A549 (cell line): Measurements from ENCODE around the gene DSG3. TPM values are rescaled to one million over a fixed set of nuclear protein-coding genes. Genes with fewer than 3 reads are reported as not detected.

Experiments
- ATAC-seq, 2 experiments: fragments of 200-7000 bp in 1 of 2; fragments of >200 bp in 1 of 2; cut with Nextera tagmentation in 1 of 2; cut with Tn5 transposase in 1 of 2; 3 replicates each; pipeline versions ENCODE4 v1.8.0 to v1.9.1; 2018 to 2020; ENCODE audit warnings: mild to moderate bottlenecking in 1 of 2, moderate library complexity in 1 of 2
- CTCF ChIA-PET: fragments of 300-600 bp; sonication (Branson Sonifier 250); formaldehyde crosslinking; extraction: SDS; loops from one replicate; lab custom pipeline; 2021; ENCODE audit warnings: antibody characterized with exemption, inconsistent platforms; lab: Yijun Ruan, JAX
- POLR2A ChIA-PET: fragments of 350-600 bp; formaldehyde crosslinking; extraction: SDS; loops from one replicate; lab custom pipeline; 2021; ENCODE audit warnings: antibody characterized with exemption, inconsistent platforms; lab: Yijun Ruan, JAX
- DNase-seq, 2 experiments: peaks; one replicate each; pipeline versions ENCODE4 v3.0.0 to v3.0.0-alpha.2; 2011 to 2016; ENCODE audit warnings: low read depth in 1 of 2, low spot score in 1 of 2
- FAIRE-seq: peaks from 2 replicates; lab custom pipeline; 2011; peaks lifted over from hg19 to GRCh38; lab: Jason Lieb, UNC
- H3K27ac ChIP-seq, 2 experiments: fragments of >200 bp; sonication (Bioruptor Twin); formaldehyde crosslinking; 3 replicates each; pipeline ENCODE4 v1.5.1; 2016 to 2017
- H3K4me1 ChIP-seq: fragments of >200 bp; sonication (Bioruptor Twin); formaldehyde crosslinking; 3 replicates; pipeline ENCODE4 v1.6.1; 2016
- H3K4me2 ChIP-seq: fragments of >200 bp; sonication (Bioruptor Twin); formaldehyde crosslinking; 3 replicates; pipeline ENCODE4 v1.6.1; 2016
- H3K4me3 ChIP-seq: fragments of >200 bp; sonication (Bioruptor Twin); formaldehyde crosslinking; 3 replicates; pipeline ENCODE4 v1.5.1; 2016
- H3K9me3 ChIP-seq: fragments of >200 bp; sonication (Bioruptor Twin); formaldehyde crosslinking; 3 replicates; pipeline ENCODE4 v1.6.1; 2016
- BHLHE40 ChIP-seq: IDR thresholded peaks from 2 replicates; pipeline ENCODE4 v1.6.1; 2012; ENCODE audit warnings: low read depth, low read length, inconsistent platforms
- CEBPB ChIP-seq, 2 experiments: fragments of >200 bp in 1 of 2; sonication (Bioruptor Twin) in 1 of 2; formaldehyde crosslinking in 1 of 2; IDR thresholded peaks; 2 replicates each; pipeline ENCODE4 v1.6.1; 2012 to 2016
- CHD2 ChIP-seq: fragments of 150-350 bp; IDR thresholded peaks from 2 replicates; pipeline ENCODE4 v1.6.1; 2014; ENCODE audit warnings: low read length; ENCODE audit not compliant: partially characterized antibody
- CHD4 ChIP-seq: fragments of 200-600 bp; sonication (generic); IDR thresholded peaks from 2 replicates; pipeline ENCODE4 v1.6.1; 2016; ENCODE audit warnings: antibody characterized with exemption, mild to moderate bottlenecking, borderline replicate concordance
- E2F6 ChIP-seq: IDR thresholded peaks from 2 replicates; pipeline ENCODE4 v1.6.1; 2012; ENCODE audit warnings: low read depth, borderline replicate concordance
- EHF ChIP-seq: fragments of 250-450 bp; sonication (Bioruptor Pico); IDR thresholded peaks from 2 replicates; pipeline ENCODE4 v1.5.0; 2020; ENCODE audit warnings: mild to moderate bottlenecking
- EHMT2 ChIP-seq: fragments of 200-600 bp; sonication (generic); IDR thresholded peaks from 2 replicates; pipeline ENCODE4 v1.6.1; 2016; ENCODE audit warnings: antibody characterized with exemption, low read depth, mild to moderate bottlenecking, moderate library complexity
- GATA3 ChIP-seq: IDR thresholded peaks from 2 replicates; pipeline ENCODE4 v1.6.1; 2012; ENCODE audit warnings: borderline replicate concordance
- HOXA7 ChIP-seq: fragments of 250-450 bp; sonication (Bioruptor Pico); IDR thresholded peaks from 2 replicates; pipeline ENCODE4 v1.5.0; 2020; ENCODE audit warnings: mild to moderate bottlenecking, moderate library complexity
- HOXB5 ChIP-seq: fragments of 250-450 bp; sonication (Bioruptor Pico); IDR thresholded peaks from 2 replicates; pipeline ENCODE4 v1.5.0; 2020; ENCODE audit warnings: mild to moderate bottlenecking, moderate library complexity
- KDM1A ChIP-seq: fragments of 200-600 bp; sonication (generic); IDR thresholded peaks from 2 replicates; pipeline ENCODE4 v1.6.1; 2016; ENCODE audit warnings: low read depth, mild to moderate bottlenecking
- KDM5A ChIP-seq: fragments of 200-600 bp; sonication (generic); IDR thresholded peaks from 2 replicates; pipeline ENCODE4 v1.6.1; 2016; ENCODE audit warnings: antibody characterized with exemption, mild to moderate bottlenecking
- MAFK ChIP-seq: fragments of 450-650 bp; IDR thresholded peaks from 2 replicates; pipeline ENCODE4 v1.6.1; 2014; ENCODE audit not compliant: partially characterized antibody
- MAZ ChIP-seq: fragments of 150-350 bp; IDR thresholded peaks from 2 replicates; pipeline ENCODE4 v1.6.1; 2014; ENCODE audit warnings: antibody characterized with exemption, low read depth, low read length, borderline replicate concordance
- NFE2L2 ChIP-seq: fragments of 150-350 bp; conservative IDR thresholded peaks from 2 replicates; pipeline ENCODE4 v1.6.1; 2014; ENCODE audit warnings: low read length
- NPAS2 ChIP-seq: fragments of 250-450 bp; sonication (Bioruptor Pico); IDR thresholded peaks from 2 replicates; pipeline ENCODE4 v1.8.0; 2022; ENCODE audit warnings: mild to moderate bottlenecking, moderate library complexity, borderline replicate concordance
- NR3C1 ChIP-seq: fragments of >200 bp; sonication (Bioruptor Twin); formaldehyde crosslinking; IDR thresholded peaks from 3 replicates; pipeline ENCODE4 v1.6.1; 2017
- PBX3 ChIP-seq: IDR thresholded peaks from 2 replicates; pipeline ENCODE4 v1.6.1; 2012
- PHF8 ChIP-seq: fragments of 200-600 bp; sonication (generic); IDR thresholded peaks from 2 replicates; pipeline ENCODE4 v1.6.1; 2016; ENCODE audit warnings: low read depth, mild to moderate bottlenecking, antibody characterized with exemption, moderate library complexity, borderline replicate concordance
- POLR2A ChIP-seq: IDR thresholded peaks from 2 replicates; pipeline ENCODE4 v1.6.1; 2012; ENCODE audit warnings: mild to moderate bottlenecking, low read length
- RAD21 ChIP-seq, 2 experiments: fragments of >200 bp in 1 of 2; sonication (Bioruptor Twin) in 1 of 2; formaldehyde crosslinking in 1 of 2; IDR thresholded peaks in 1 of 2; conservative IDR thresholded peaks in 1 of 2; 2 replicates in 1 of 2; 3 replicates in 1 of 2; pipeline ENCODE4 v1.6.1; 2012 to 2018; ENCODE audit warnings: inconsistent platforms in 1 of 2
- RCOR1 ChIP-seq: fragments of 150-350 bp; IDR thresholded peaks from 2 replicates; pipeline ENCODE4 v1.6.1; 2014; ENCODE audit warnings: antibody characterized with exemption, low read length, low read depth
- REST ChIP-seq: fragments of 200-600 bp; sonication (generic); IDR thresholded peaks from 2 replicates; pipeline ENCODE4 v1.6.1; 2016; ENCODE audit warnings: antibody characterized with exemption, mild to moderate bottlenecking, moderate library complexity
- RFX5 ChIP-seq: fragments of 450-650 bp; IDR thresholded peaks from 2 replicates; pipeline ENCODE4 v1.7.1; 2014; ENCODE audit warnings: antibody characterized with exemption, mild to moderate bottlenecking, moderate library complexity
- RNF2 ChIP-seq: fragments of 200-600 bp; sonication (generic); IDR thresholded peaks from 2 replicates; pipeline ENCODE4 v1.6.1; 2016; ENCODE audit warnings: low read depth, mild to moderate bottlenecking, antibody characterized with exemption, moderate library complexity, borderline replicate concordance
- SMC3 ChIP-seq: fragments of >200 bp; sonication (Bioruptor Twin); formaldehyde crosslinking; IDR thresholded peaks from 3 replicates; pipeline ENCODE4 v1.6.1; 2018; ENCODE audit warnings: inconsistent platforms
- SREBF2 ChIP-seq: fragments of 450-650 bp; IDR thresholded peaks from 2 replicates; pipeline ENCODE4 v1.6.1; 2014; ENCODE audit warnings: mild to moderate bottlenecking, moderate library complexity
- USF2 ChIP-seq: fragments of 450-650 bp; IDR thresholded peaks from 2 replicates; pipeline ENCODE4 v1.6.1; 2014; ENCODE audit warnings: antibody characterized with exemption
- ZNF302 ChIP-seq: fragments of 250-450 bp; sonication (Bioruptor Pico); IDR thresholded peaks from 2 replicates; pipeline ENCODE4 v1.9.0; 2021; ENCODE audit warnings: inconsistent platforms, mild to moderate bottlenecking, moderate library complexity
- WGBS: methylation state at CpG from one replicate; pipeline ENCODE4 v1.1.6; 2017; ENCODE audit errors: missing lambda C conversion rate; 5-methylcytosine and 5-hydroxymethylcytosine counted together
- polyA plus RNA-seq, 4 experiments: library from polyadenylated mRNA; depleted of rRNA in 3 of 4; stranded (reverse); fragments of >200 nt; fragmentation: RNase III in 1 of 4; extraction: RNeasy Plus Mini Kit Qiagen cat#74134 plus additional on column Dnase treatment in 1 of 4; gene quantifications; 2 replicates in 3 of 4; 3 replicates in 1 of 4; pipeline ENCODE4 v1.2.3, GENCODE V29; 2011 to 2017

DSG3 gene
- polyA plus RNA-seq, 2 of the 4 experiments (the other 2 are of a cell fraction): 0.01 to 0.03 TPM

GRCh38 chr18:31403409-31403808, 44.1 kb upstream of the DSG3 start:
- ChIA-PET POLR2A (no interaction called here), CTCF (interaction anchor here (2.5 kb wide), 1 partner anchor 21 kb away, joined by 7 read pairs; no protein-coding TSS in a partner anchor)
- FAIRE-seq: no peak
- no peaks in the 10 kb centered on the region for H3K9me3 ChIP-seq
- ATAC-seq: no peak
- H3K4me1 ChIP-seq: peaks cover 42% of the 10 kb centered on the region
- no peak for DNase-seq
- no peak for TF ChIP-seq NFE2L2
- no peak for TF ChIP-seq CHD4
- TF ChIP-seq NR3C1: no peak
- no peak for TF ChIP-seq CHD2
- no peak for TF ChIP-seq SREBF2
- TF ChIP-seq MAFK: no peak
- TF ChIP-seq PBX3: no peak
- no peak for TF ChIP-seq EHF (CRISPR knock-in tag)
- no peak for TF ChIP-seq KDM5A
- TF ChIP-seq MAZ: no peak
- no peak for TF ChIP-seq HOXA7 (CRISPR knock-in tag)
- TF ChIP-seq ZNF302 (CRISPR knock-in tag): no peak
- no peak for TF ChIP-seq CEBPB (IDR thresholded peaks at IDR 0.05)
- no peak for TF ChIP-seq RFX5
- TF ChIP-seq HOXB5 (CRISPR knock-in tag): no peak
- no peak for TF ChIP-seq NPAS2 (CRISPR knock-in tag)
- TF ChIP-seq RNF2: no peak
- no peak for TF ChIP-seq REST
- no peak for TF ChIP-seq RAD21 (conservative IDR thresholded peaks at IDR 0.05 in 1 of 2, IDR thresholded peaks at IDR 0.05 in 1 of 2)
- TF ChIP-seq RCOR1: no peak
- 66% methylated on average over 2 of the region's 2 CpGs for WGBS
- H3K4me3 ChIP-seq: no peak overlapping the region
- H3K27ac ChIP-seq: no peak overlapping the region
- no peak overlapping the region for H3K4me2 ChIP-seq

DNA sequence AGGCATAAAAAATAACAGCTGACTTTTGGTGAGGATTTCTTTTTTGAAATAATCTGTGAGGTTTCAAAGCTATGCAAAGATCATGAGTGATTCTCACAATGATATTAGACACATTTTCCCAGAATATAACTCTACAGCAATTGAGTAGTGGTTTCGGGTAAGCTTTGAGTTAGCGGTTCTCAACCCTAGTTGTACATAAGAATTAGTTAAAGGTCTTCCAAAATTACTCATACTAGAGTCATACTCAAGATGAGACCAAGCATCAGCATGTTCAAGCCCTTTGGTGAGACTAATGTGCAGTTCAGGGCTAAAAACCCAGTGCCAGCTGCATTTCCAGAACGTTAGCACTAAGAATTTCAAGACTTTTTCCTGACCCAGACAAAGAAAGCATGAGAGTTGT, 39.9 kb upstream of the DSG3 start:
- H3K4me1 ChIP-seq: peaks cover 8% of the 10 kb centered on the region
- DNase-seq: no peak
- no peak overlapping the region for H3K4me3 ChIP-seq
- WGBS: 83% methylated on average over 3 of the region's 3 CpGs
- no peak overlapping the region for H3K27ac ChIP-seq
- ChIA-PET CTCF (interaction anchor here (2.1 kb wide), 1 partner anchor 16 kb away, joined by 12 read pairs; no protein-coding TSS in a partner anchor), POLR2A (no interaction called here)
- H3K4me2 ChIP-seq: no peak overlapping the region
- no peak for FAIRE-seq
- H3K9me3 ChIP-seq: no peaks in the 10 kb centered on the region
- ATAC-seq: no peak
- TF ChIP-seq PHF8: no peak
- TF ChIP-seq BHLHE40: no peak
- no peak for TF ChIP-seq E2F6
- no peak for TF ChIP-seq HOXA7 (CRISPR knock-in tag)
- TF ChIP-seq PBX3: no peak
- TF ChIP-seq USF2: no peak
- no peak for TF ChIP-seq GATA3
- TF ChIP-seq KDM1A: no peak
- TF ChIP-seq POLR2A: no peak
- no peak for TF ChIP-seq REST
- no peak for TF ChIP-seq EHMT2
- no peak for TF ChIP-seq SMC3
